IMR-90 (cell line): ENCODE measurements around the gene SPTLC2. TPM values are rescaled to one million over a fixed set of nuclear protein-coding genes. Genes with fewer than 3 reads are reported as not detected.

Source experiments
- ATAC-seq: fragments of 200-7000 bp; cut with Tn5 transposase; 2 replicates; pipeline ENCODE4 v1.9.1; 2020; ENCODE audit warnings: low read depth, mild to moderate bottlenecking, moderate library complexity
- BruUV-seq: library from RNA; stranded (reverse); fragments of 400-500 nt; replicated peaks from 2 replicates; lab custom pipeline; 2021; lab: Mats Ljungman, UMichigan
- CTCF ChIA-PET: fragments of 300-600 bp; formaldehyde crosslinking; extraction: SDS; loops from one replicate; lab custom pipeline; 2021; ENCODE audit warnings: antibody characterized with exemption; lab: Yijun Ruan, JAX
- POLR2A ChIA-PET: fragments of 300-600 bp; sonication (Branson Sonifier 250); formaldehyde crosslinking; loops from one replicate; lab custom pipeline; 2022; ENCODE audit warnings: antibody characterized with exemption; ENCODE audit not compliant: unreplicated experiment; lab: Charles Lee
- DNase-seq: peaks from one replicate; pipeline ENCODE4 v3.0.0; 2013
- H2AFZ ChIP-seq: replicated peaks from 2 replicates; pipeline ENCODE3; 2013; ENCODE audit warnings: low read length, mild to moderate bottlenecking; ENCODE audit not compliant: poor library complexity
- H2AK5ac ChIP-seq: 2 replicates; pipeline ENCODE4 v1.6.1; 2013; ENCODE audit warnings: low read depth, low read length, inconsistent platforms
- H2AK9ac ChIP-seq: replicated peaks from 2 replicates; pipeline ENCODE3; 2013; ENCODE audit warnings: mild to moderate bottlenecking, low read depth, low read length, moderate library complexity; ENCODE audit not compliant: poor library complexity
- H2BK120ac ChIP-seq: 2 replicates; pipeline ENCODE4 v1.6.1; 2013; ENCODE audit warnings: low read depth, low read length, inconsistent platforms
- H2BK15ac ChIP-seq: 3 replicates; pipeline ENCODE4 v1.6.1; 2013; ENCODE audit warnings: low read depth, low read length, inconsistent platforms
- H2BK20ac ChIP-seq: 2 replicates; pipeline ENCODE4 v1.6.1; 2013; ENCODE audit warnings: low read depth, mild to moderate bottlenecking, inconsistent platforms, low read length, moderate library complexity
- H2BK5ac ChIP-seq: 2 replicates; pipeline ENCODE4 v1.6.1; 2013; ENCODE audit warnings: mild to moderate bottlenecking, low read depth, low read length, inconsistent platforms; ENCODE audit not compliant: poor library complexity, severe bottlenecking
- H3K14ac ChIP-seq: replicated peaks from 2 replicates; pipeline ENCODE4 v1.6.1; 2013; ENCODE audit warnings: low read depth, low read length, inconsistent platforms
- H3K18ac ChIP-seq: 2 replicates; pipeline ENCODE4 v1.6.1; 2013; ENCODE audit warnings: low read depth, low read length, control low read depth
- H3K23ac ChIP-seq: 2 replicates; pipeline ENCODE4 v1.6.1; 2013; ENCODE audit warnings: low read depth, low read length, inconsistent platforms
- H3K27ac ChIP-seq: 2 replicates; pipeline ENCODE4 v1.5.1; 2013; ENCODE audit warnings: mild to moderate bottlenecking, control low read depth, low read length; ENCODE audit not compliant: insufficient read depth
- H3K27me3 ChIP-seq: 2 replicates; pipeline ENCODE4 v1.6.1; 2013; ENCODE audit warnings: low read length; ENCODE audit not compliant: control insufficient read depth, insufficient read depth
- H3K36me3 ChIP-seq: 2 replicates; pipeline ENCODE4 v1.6.1; 2013; ENCODE audit warnings: low read length, mixed read lengths; ENCODE audit not compliant: control insufficient read depth, insufficient read depth
- H3K4ac ChIP-seq: 2 replicates; pipeline ENCODE4 v1.6.1; 2013; ENCODE audit warnings: low read depth, low read length, inconsistent platforms
- H3K4me1 ChIP-seq: 2 replicates; pipeline ENCODE4 v1.6.1; 2013; ENCODE audit warnings: low read length, mixed read lengths; ENCODE audit not compliant: control insufficient read depth, insufficient read depth
- H3K4me2 ChIP-seq: 2 replicates; pipeline ENCODE4 v1.6.1; 2013; ENCODE audit warnings: low read depth, mild to moderate bottlenecking, control low read depth, low read length, moderate library complexity
- H3K4me3 ChIP-seq: 2 replicates; pipeline ENCODE4 v1.5.1; 2013; ENCODE audit warnings: low read depth, mild to moderate bottlenecking, control low read depth, low read length, moderate library complexity; ENCODE audit not compliant: insufficient read depth
- H3K56ac ChIP-seq: 2 replicates; pipeline ENCODE4 v1.6.1; 2013; ENCODE audit warnings: low read length, inconsistent platforms; ENCODE audit not compliant: insufficient read depth; ENCODE audit errors: extremely low read depth
- H3K79me1 ChIP-seq, 2 experiments: 2 replicates each; pipeline ENCODE4 v1.6.1; 2013; ENCODE audit warnings: low read length in 2 of 2, inconsistent platforms in 1 of 2, low read depth in 1 of 2
- H3K9ac ChIP-seq: 2 replicates; pipeline ENCODE4 v1.6.1; 2013; ENCODE audit warnings: low read depth, low read length, control low read depth
- H3K9me1 ChIP-seq: 2 replicates; pipeline ENCODE4 v1.6.1; 2013; ENCODE audit warnings: low read length, inconsistent platforms; ENCODE audit not compliant: insufficient read depth
- H3K9me3 ChIP-seq: 2 replicates; pipeline ENCODE4 v1.6.1; 2013; ENCODE audit warnings: low read length; ENCODE audit not compliant: control insufficient read depth, insufficient read depth
- H4K20me1 ChIP-seq: 2 replicates; pipeline ENCODE4 v1.6.1; 2013; ENCODE audit warnings: low read length, inconsistent platforms; ENCODE audit not compliant: insufficient read depth
- H4K5ac ChIP-seq: 2 replicates; pipeline ENCODE4 v1.6.1; 2013; ENCODE audit warnings: mild to moderate bottlenecking, low read depth, low read length, control low read depth
- H4K8ac ChIP-seq, 2 experiments: 2 replicates each; pipeline ENCODE4 v1.6.1; 2013; ENCODE audit warnings: low read depth in 2 of 2, low read length in 2 of 2, control low read depth in 1 of 2, inconsistent platforms in 1 of 2
- H4K91ac ChIP-seq: 2 replicates; pipeline ENCODE4 v1.6.1; 2013; ENCODE audit warnings: low read depth, low read length, inconsistent platforms; ENCODE audit not compliant: insufficient read depth
- BHLHE40 ChIP-seq: fragments of 150-350 bp; IDR thresholded peaks from 2 replicates; pipeline ENCODE4 v1.6.1; 2016; ENCODE audit warnings: mild to moderate bottlenecking, low read depth, low read length
- CEBPB ChIP-seq: IDR thresholded peaks from 2 replicates; pipeline ENCODE4 v1.6.1; 2012; ENCODE audit warnings: low read depth, low read length, improper control_type of control experiment
- CHD1 ChIP-seq: IDR thresholded peaks from 2 replicates; pipeline ENCODE4 v1.6.1; 2012; ENCODE audit warnings: low read depth, low read length, improper control_type of control experiment
- CTCF ChIP-seq: conservative IDR thresholded peaks from 2 replicates; pipeline ENCODE4 v1.5.1; 2012; ENCODE audit warnings: mild to moderate bottlenecking, low read depth, low read length, improper control_type of control experiment
- ELK1 ChIP-seq: fragments of 150-350 bp; IDR thresholded peaks from 2 replicates; pipeline ENCODE4 v1.6.1; 2016; ENCODE audit warnings: low read depth, mild to moderate bottlenecking, low read length, moderate library complexity, borderline replicate concordance
- FOS ChIP-seq: fragments of 150-350 bp; IDR thresholded peaks from 2 replicates; pipeline ENCODE4 v1.6.1; 2016; ENCODE audit warnings: low read depth, low read length
- MXI1 ChIP-seq: IDR thresholded peaks from 2 replicates; pipeline ENCODE4 v1.6.1; 2012; ENCODE audit warnings: low read depth, mild to moderate bottlenecking, low read length, moderate library complexity, borderline replicate concordance
- NFE2L2 ChIP-seq: fragments of 150-350 bp; IDR thresholded peaks from 2 replicates; pipeline ENCODE4 v1.6.1; 2016; ENCODE audit warnings: low read depth, mild to moderate bottlenecking, low read length
- POLR2A ChIP-seq: IDR thresholded peaks from 2 replicates; pipeline ENCODE4 v1.6.1; 2012; ENCODE audit warnings: mild to moderate bottlenecking, low read depth, low read length
- RFX5 ChIP-seq: IDR thresholded peaks from 2 replicates; pipeline ENCODE4 v1.8.0; 2012; ENCODE audit warnings: low read depth, mild to moderate bottlenecking, low read length, moderate library complexity
- USF2 ChIP-seq: fragments of 150-350 bp; IDR thresholded peaks from 2 replicates; pipeline ENCODE4 v1.6.1; 2017; ENCODE audit warnings: mild to moderate bottlenecking, antibody characterized with exemption, low read length, low read depth
- WGBS, 2 experiments: methylation state at CpG; one replicate each; pipeline versions ENCODE4 v1.1.5 to v1.1.7; 2013; ENCODE audit warnings: missing lambda C conversion rate in 2 of 2; ENCODE audit not compliant: insufficient read length in 1 of 2; ENCODE audit errors: extremely low coverage in 2 of 2; 5-methylcytosine and 5-hydroxymethylcytosine counted together
- dilution Hi-C: fragments of 300-500 bp; cut with HindIII; formaldehyde crosslinking; loops from one replicate; pipeline ENCODE4 v1.14.3; 2018; ENCODE audit warnings: low sequenced_read_pairs; ENCODE audit not compliant: unreplicated experiment
- in situ Hi-C: fragments of 300-500 bp; cut with MboI; formaldehyde crosslinking; loops from 3 replicates; pipeline ENCODE4 v1.14.3; 2019; ENCODE audit warnings: low sequenced_read_pairs, inconsistent platforms, mixed read lengths
- intact Hi-C: fragments of 100-400 bp; cut with micrococcal nuclease; formaldehyde crosslinking; loops from 2 replicates; pipeline ENCODE4 v1.10.0; 2022
- polyA plus RNA-seq, 3 experiments: library from polyadenylated mRNA; depleted of rRNA; stranded (reverse); fragments of >200 nt; gene quantifications; 2 replicates each; pipeline ENCODE4 v1.2.3, GENCODE V29; 2012; ENCODE audit warnings: low replicate concordance in 1 of 3
- total RNA-seq: library from RNA; depleted of rRNA; stranded (reverse); fragments of >200 nt; gene quantifications from 2 replicates; pipeline ENCODE4 v1.2.3, GENCODE V29; 2012

Gene SPTLC2
- total and polyA plus RNA-seq, 2 of the 4 experiments (the other 2 are of a cell fraction) = 22.6 to 68.3 TPM

GRCh38 chr14:77601846-77602619 lies 14.4 kb downstream of the SPTLC2 start:
- Histone ChIP-seq H2BK5ac (no peak overlapping the region), H3K79me1 (peaks cover 16 to 83% of the 10 kb centered on the region in 2 experiments; a peak in 3 of 4 replicates), H3K9me1 (peaks cover 26% of the 10 kb centered on the region), H3K27ac (no peak overlapping the region; the same call in 1 of the 2 replicates), H3K36me3 (peaks cover 1% of the 10 kb centered on the region; the same call in 1 of the 2 replicates), H4K8ac (no peak overlapping the region), H2BK15ac (no peak overlapping the region), H4K5ac (peak overlapping the region; percentile 42; the same call in 1 of the 2 replicates), H3K9me3 (no peaks in the 10 kb centered on the region), H3K4ac (no peak overlapping the region), H3K9ac (no peak overlapping the region), H2AK9ac (no peak overlapping the region), H3K27me3 (no peaks in the 10 kb centered on the region), H2BK120ac (no peak overlapping the region), H4K91ac (no peak overlapping the region), H3K23ac (no peak overlapping the region), H2AK5ac (no peak overlapping the region; the same call in 1 of the 2 replicates), H3K4me2 (no peak overlapping the region), H2AFZ (no peak overlapping the region), H3K14ac (no peak overlapping the region; the same call in 1 of the 2 replicates), H3K4me1 (peaks cover 25% of the 10 kb centered on the region), H4K20me1 (peaks cover 46% of the 10 kb centered on the region), H3K18ac (no peak overlapping the region; the same call in 1 of the 2 replicates), H3K56ac (no peak overlapping the region), H3K4me3 (no peak overlapping the region), H2BK20ac (no peak overlapping the region)
- DNase-seq = no peak
- ATAC-seq = no peak
- dilution Hi-C loops = no loop called here
- no TSS peak for BruUV-seq
- CTCF ChIA-PET = interaction anchor here (0.5 to 2.0 kb wide), 2 partner anchors 10 to 21 kb away, joined by 5 read pairs; no protein-coding TSS in a partner anchor
- in situ Hi-C loops = no loop called here
- TF ChIP-seq POLR2A (no peak), ELK1 (no peak), MXI1 (no peak), RFX5 (no peak), CHD1 (no peak), USF2 (no peak), BHLHE40 (no peak), CTCF (no peak), FOS (no peak), CEBPB (no peak), NFE2L2 (no peak)
- intact Hi-C loops = no loop called here
- POLR2A ChIA-PET = interaction anchor here (0.6 to 1.1 kb wide), 2 partner anchors 10 to 143 kb away, joined by 3 to 6 read pairs; no protein-coding TSS in a partner anchor
- 100% methylated on average over 9 of the region's 12 CpGs; no CpG with 5 or more reads in 1 of the 2 experiments for WGBS, 2 experiments
